ENCODE results near the gene SLC24A4.

Gene SLC24A4

GRCh38 chr14:92484132-92484823 is 161.3 kb downstream of the SLC24A4 start:
- no peak for DNase-seq

GRCh38 chr14:92486881-92487280 is 163.9 kb downstream of the SLC24A4 start:
- no peak for DNase-seq

GRCh38 chr14:92487513-92488133 is 164.7 kb downstream of the SLC24A4 start:
- DNase-seq, result no peak

- DNase-seq, result no peak
Measured at GRCh38 chr14:92489394-92490238, 166.7 kb downstream of the SLC24A4 start.

- no peak for DNase-seq
Measured at GRCh38 chr14:92490239-92490959, 167.4 kb downstream of the SLC24A4 start.

- no peak for DNase-seq
Measured at GRCh38 chr14:92491782-92492181, 168.8 kb downstream of the SLC24A4 start.

- DNase-seq, result no peak
Measured at GRCh38 chr14:92492258-92492657, 169.3 kb downstream of the SLC24A4 start.

GRCh38 chr14:92493024-92493423 is 170.1 kb downstream of the SLC24A4 start:
- no peak for DNase-seq

- DNase-seq, result no peak
Measured at GRCh38 chr14:92493492-92493891, 170.5 kb downstream of the SLC24A4 start.

GRCh38 chr14:92494512-92494911 is 171.5 kb downstream of the SLC24A4 start:
- DNase-seq, result no peak

GRCh38 chr14:92495027-92495426 is 172.1 kb downstream of the SLC24A4 start:
- DNase-seq, result no peak

- no peak for DNase-seq
Measured at GRCh38 chr14:92496191-92496857, 173.4 kb downstream of the SLC24A4 start.

GRCh38 chr14:92497391-92497790 is 174.4 kb downstream of the SLC24A4 start:
- no peak for DNase-seq

- DNase-seq, result no peak
Measured at GRCh38 chr14:92499234-92499633, 176.3 kb downstream of the SLC24A4 start.

- no peak for DNase-seq
Measured at GRCh38 chr14:92500491-92500941, 177.6 kb downstream of the SLC24A4 start.

GRCh38 chr14:92501891-92502351 is 179.0 kb downstream of the SLC24A4 start:
- no peak for DNase-seq

- DNase-seq, result no peak
Measured at GRCh38 chr14:92502541-92503286, 179.7 kb downstream of the SLC24A4 start.

- DNase-seq, result no peak
Measured at GRCh38 chr14:92503756-92504491, 181.0 kb downstream of the SLC24A4 start.

GRCh38 chr14:92505826-92506225 is 182.9 kb downstream of the SLC24A4 start:
- DNase-seq, result no peak

GRCh38 chr14:92506231-92506630 is 183.3 kb downstream of the SLC24A4 start:
- DNase-seq, result no peak

All from NCI-H1092 treated with DMSO at 0.1 percent for 48 hours (cell line).